ENCODE results near the gene ATF5.

The ATF5 gene

GRCh38 chr19:49916839-49917733, 11.9 kb upstream of the ATF5 start:
- no peak overlapping the region for H3K27ac ChIP-seq (ENCODE audit: poor library complexity, severe bottlenecking)
- ATAC-seq (ENCODE audit: low read depth) (no peak), DNase-seq (ENCODE audit: low spot score) (no peak)
- no peak for TF ChIP-seq CTCF (IDR thresholded peaks at IDR 0.05; ENCODE audit: poor library complexity, severe bottlenecking)
- no peaks in the 10 kb centered on the region for H3K9me3 ChIP-seq (ENCODE audit: severe bottlenecking)
- no peaks in the 10 kb centered on the region for H3K27me3 ChIP-seq (ENCODE audit: insufficient read depth, poor library complexity, severe bottlenecking)
- no peaks in the 10 kb centered on the region for H3K4me1 ChIP-seq (ENCODE audit: insufficient read depth, poor library complexity, severe bottlenecking)
- no peak overlapping the region for H3K4me3 ChIP-seq (ENCODE audit: severe bottlenecking)
- H3K36me3 ChIP-seq (ENCODE audit: low read depth): peaks cover 50% of the 10 kb centered on the region

DNA sequence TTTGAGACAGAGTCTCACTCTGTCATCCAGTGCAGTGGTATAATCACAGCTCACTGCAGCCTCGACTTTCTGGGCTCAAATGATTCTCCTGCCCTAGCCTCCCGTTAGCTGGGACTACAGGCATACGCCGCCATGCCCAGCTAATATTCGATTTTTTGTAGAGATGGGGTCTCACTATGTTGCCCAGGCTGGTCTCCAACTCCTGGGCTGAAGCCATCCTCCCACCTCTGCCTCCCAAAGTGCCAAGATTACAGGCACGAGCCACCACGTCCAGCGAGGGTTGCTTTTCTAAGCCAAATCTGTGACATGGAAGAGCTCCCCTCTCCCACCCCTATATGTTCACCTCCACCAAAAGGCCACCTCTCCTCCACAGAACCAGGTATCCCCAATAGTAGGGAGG, 10.9 kb upstream of the ATF5 start:
- Histone ChIP-seq H3K27me3 (ENCODE audit: insufficient read depth, poor library complexity, severe bottlenecking) (no peaks in the 10 kb centered on the region), H3K36me3 (ENCODE audit: low read depth) (peaks cover 46% of the 10 kb centered on the region), H3K27ac (ENCODE audit: poor library complexity, severe bottlenecking) (no peak overlapping the region), H3K4me3 (ENCODE audit: severe bottlenecking) (no peak overlapping the region), H3K9me3 (ENCODE audit: severe bottlenecking) (no peaks in the 10 kb centered on the region), H3K4me1 (ENCODE audit: insufficient read depth, poor library complexity, severe bottlenecking) (no peaks in the 10 kb centered on the region)
- no peak for TF ChIP-seq CTCF (IDR thresholded peaks at IDR 0.05; ENCODE audit: poor library complexity, severe bottlenecking)
- ATAC-seq (ENCODE audit: low read depth) (no peak), DNase-seq (ENCODE audit: low spot score) (no peak)

- DNase-seq (ENCODE audit: low spot score) (no peak), ATAC-seq (ENCODE audit: low read depth) (no peak)
Measured at GRCh38 chr19:49920624-49921363, 8.2 kb upstream of the ATF5 start.

DNA sequence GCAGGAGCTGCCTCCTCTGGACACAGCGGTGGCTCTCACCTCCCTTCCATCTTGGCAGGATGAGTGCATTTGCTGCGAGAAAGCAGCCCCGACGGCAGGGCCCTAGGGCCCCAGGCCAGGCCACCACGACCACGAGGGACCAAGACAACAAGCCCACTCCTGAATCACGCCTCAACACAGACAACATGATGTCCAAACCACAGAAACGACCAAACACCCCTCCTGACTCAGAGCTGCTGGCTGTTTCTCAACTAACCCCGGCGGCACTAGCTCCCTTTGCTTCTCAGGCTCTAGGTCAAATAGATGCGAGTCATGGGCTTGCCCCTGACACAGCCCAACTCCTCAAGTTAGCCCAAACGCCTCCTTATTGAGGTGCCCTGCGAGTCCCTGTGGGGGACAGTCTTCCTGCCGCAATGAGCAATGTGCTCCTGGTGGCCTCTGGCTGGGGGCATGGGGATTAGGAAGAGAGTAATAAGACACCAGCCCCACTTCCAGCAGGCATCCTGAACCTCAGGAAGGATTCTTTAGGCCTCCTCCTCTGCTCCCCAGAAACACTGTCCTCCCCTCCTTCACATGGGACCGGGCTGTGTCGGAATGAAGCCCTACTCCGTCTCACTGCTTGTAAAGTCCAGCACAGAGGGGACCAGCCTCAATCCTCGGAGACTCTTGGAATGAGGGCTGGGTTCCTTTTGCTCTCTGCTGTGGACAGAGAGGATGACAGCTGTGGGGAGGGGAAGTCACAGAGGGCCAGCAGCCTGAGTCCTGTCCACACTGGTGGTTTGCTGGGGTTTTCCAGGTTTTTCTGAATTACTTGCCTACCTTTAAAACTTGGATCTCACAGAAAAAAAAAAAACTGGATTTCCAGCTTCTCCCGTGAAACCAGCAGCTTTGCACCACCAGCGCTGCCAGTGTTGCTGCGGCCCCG, 6.9 kb upstream of the ATF5 start:
- DNase-seq (ENCODE audit: low spot score) (no peak), ATAC-seq (ENCODE audit: low read depth) (peak; percentile 29; the same call in 1 of the 3 replicates)
- H3K27ac ChIP-seq (ENCODE audit: poor library complexity, severe bottlenecking): no peak overlapping the region
- H3K9me3 ChIP-seq (ENCODE audit: severe bottlenecking): no peaks in the 10 kb centered on the region
- no peaks in the 10 kb centered on the region for H3K4me1 ChIP-seq (ENCODE audit: insufficient read depth, poor library complexity, severe bottlenecking)
- peaks cover 62% of the 10 kb centered on the region for H3K36me3 ChIP-seq (ENCODE audit: low read depth)
- TF ChIP-seq CTCF (IDR thresholded peaks at IDR 0.05; ENCODE audit: poor library complexity, severe bottlenecking): no peak
- no peaks in the 10 kb centered on the region for H3K27me3 ChIP-seq (ENCODE audit: insufficient read depth, poor library complexity, severe bottlenecking)
- H3K4me3 ChIP-seq (ENCODE audit: severe bottlenecking): no peak overlapping the region

More at GRCh38 chr19:49920624-49921363, 8.2 kb upstream of the ATF5 start:
- Histone ChIP-seq H3K27ac (ENCODE audit: poor library complexity, severe bottlenecking) (no peak overlapping the region), H3K4me3 (ENCODE audit: severe bottlenecking) (no peak overlapping the region), H3K27me3 (ENCODE audit: insufficient read depth, poor library complexity, severe bottlenecking) (no peaks in the 10 kb centered on the region), H3K4me1 (ENCODE audit: insufficient read depth, poor library complexity, severe bottlenecking) (no peaks in the 10 kb centered on the region), H3K36me3 (ENCODE audit: low read depth) (peaks cover 59% of the 10 kb centered on the region), H3K9me3 (ENCODE audit: severe bottlenecking) (no peaks in the 10 kb centered on the region)
- no peak for TF ChIP-seq CTCF (IDR thresholded peaks at IDR 0.05; ENCODE audit: poor library complexity, severe bottlenecking)

Data from RWPE2 (cell line).